Measurements from ENCODE around the gene DUS4L.

- TF ChIP-seq CTCF (conservative IDR thresholded peaks at IDR 0.05 in 1 of 2, IDR thresholded peaks at IDR 0.05 in 1 of 2; ENCODE audit: extremely low read depth in 1 of 2, insufficient read depth in 1 of 2, low read depth in 1 of 2, low read length in 2 of 2) (no peak), EZH2 (IDR thresholded peaks at IDR 0.05; ENCODE audit: borderline replicate concordance, low read length) (no peak)
Measured at GRCh38 chr7:107596881-107597581, 33.3 kb downstream of the DUS4L start.

Measured in mammary epithelial cell (primary cell).